Chondrocyte (in vitro differentiated cells): Measurements from ENCODE around the gene CERS3. TPM values are rescaled to one million over a fixed set of nuclear protein-coding genes. Genes with fewer than 3 reads are reported as not detected.

Experiments used
- DNase-seq: peaks from one replicate; pipeline ENCODE4 v3.0.0; 2021; ENCODE audit warnings: mixed read lengths, low spot score
- H3K27ac Mint-ChIP-seq: one replicate; pipeline ENCODE4 v1.8.0; 2021; ENCODE audit warnings: mild to moderate bottlenecking, moderate library complexity, mixed read lengths; ENCODE audit not compliant: unreplicated experiment
- H3K27me3 Mint-ChIP-seq: 2 replicates; pipeline ENCODE4 v1.8.0; 2021; ENCODE audit warnings: low read depth, mixed read lengths
- H3K36me3 Mint-ChIP-seq: 2 replicates; pipeline ENCODE4 v1.8.0; 2021; ENCODE audit warnings: low read depth, mixed read lengths
- H3K4me1 Mint-ChIP-seq: 2 replicates; pipeline ENCODE4 v1.8.0; 2021; ENCODE audit warnings: low read depth, mild to moderate bottlenecking, mixed read lengths
- H3K4me3 Mint-ChIP-seq: one replicate; pipeline ENCODE4 v1.8.0; 2021; ENCODE audit warnings: mild to moderate bottlenecking, moderate library complexity, mixed read lengths; ENCODE audit not compliant: unreplicated experiment
- H3K9me3 Mint-ChIP-seq: 2 replicates; pipeline ENCODE4 v1.8.0; 2021; ENCODE audit warnings: low read depth, mixed read lengths
- total RNA-seq: library from RNA; stranded (reverse); gene quantifications from 3 replicates; pipeline ENCODE4 v1.2.1, GENCODE V29; 2021
- TF ChIP-seq, protein P1 (sequence below): fragments of 200-600 bp; sonication (generic); IDR thresholded peaks from 2 replicates; pipeline ENCODE4 v1.5.0; 2021; ENCODE audit warnings: antibody characterized with exemption, mild to moderate bottlenecking, moderate library complexity

The CERS3 gene
- total RNA-seq, 1 donor from 2014 or later, result not detected

- peak overlapping the region; percentile 27 for H3K4me3 Mint-ChIP-seq
- TF ChIP-seq, protein P1, sequence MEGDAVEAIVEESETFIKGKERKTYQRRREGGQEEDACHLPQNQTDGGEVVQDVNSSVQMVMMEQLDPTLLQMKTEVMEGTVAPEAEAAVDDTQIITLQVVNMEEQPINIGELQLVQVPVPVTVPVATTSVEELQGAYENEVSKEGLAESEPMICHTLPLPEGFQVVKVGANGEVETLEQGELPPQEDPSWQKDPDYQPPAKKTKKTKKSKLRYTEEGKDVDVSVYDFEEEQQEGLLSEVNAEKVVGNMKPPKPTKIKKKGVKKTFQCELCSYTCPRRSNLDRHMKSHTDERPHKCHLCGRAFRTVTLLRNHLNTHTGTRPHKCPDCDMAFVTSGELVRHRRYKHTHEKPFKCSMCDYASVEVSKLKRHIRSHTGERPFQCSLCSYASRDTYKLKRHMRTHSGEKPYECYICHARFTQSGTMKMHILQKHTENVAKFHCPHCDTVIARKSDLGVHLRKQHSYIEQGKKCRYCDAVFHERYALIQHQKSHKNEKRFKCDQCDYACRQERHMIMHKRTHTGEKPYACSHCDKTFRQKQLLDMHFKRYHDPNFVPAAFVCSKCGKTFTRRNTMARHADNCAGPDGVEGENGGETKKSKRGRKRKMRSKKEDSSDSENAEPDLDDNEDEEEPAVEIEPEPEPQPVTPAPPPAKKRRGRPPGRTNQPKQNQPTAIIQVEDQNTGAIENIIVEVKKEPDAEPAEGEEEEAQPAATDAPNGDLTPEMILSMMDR, result no peak
- peaks cover 40% of the 10 kb centered on the region for H3K27me3 Mint-ChIP-seq
These were observed 156.0 kb downstream of the CERS3 start for GRCh38 chr15:100372739-100373119.

GRCh38 chr15:100355342-100355741 lies 173.4 kb downstream of the CERS3 start:
- peaks cover 12% of the 10 kb centered on the region for H3K9me3 Mint-ChIP-seq
- no peak for DNase-seq
- H3K27ac Mint-ChIP-seq, result no peak overlapping the region

More at GRCh38 chr15:100372739-100373119, 156.0 kb downstream of the CERS3 start:
- H3K27ac Mint-ChIP-seq, result no peak overlapping the region
- DNase-seq, result no peak
- peaks cover 18% of the 10 kb centered on the region for H3K9me3 Mint-ChIP-seq
- peaks cover 8% of the 10 kb centered on the region for H3K36me3 Mint-ChIP-seq
- H3K4me1 Mint-ChIP-seq, result peaks cover 6% of the 10 kb centered on the region

DNA sequence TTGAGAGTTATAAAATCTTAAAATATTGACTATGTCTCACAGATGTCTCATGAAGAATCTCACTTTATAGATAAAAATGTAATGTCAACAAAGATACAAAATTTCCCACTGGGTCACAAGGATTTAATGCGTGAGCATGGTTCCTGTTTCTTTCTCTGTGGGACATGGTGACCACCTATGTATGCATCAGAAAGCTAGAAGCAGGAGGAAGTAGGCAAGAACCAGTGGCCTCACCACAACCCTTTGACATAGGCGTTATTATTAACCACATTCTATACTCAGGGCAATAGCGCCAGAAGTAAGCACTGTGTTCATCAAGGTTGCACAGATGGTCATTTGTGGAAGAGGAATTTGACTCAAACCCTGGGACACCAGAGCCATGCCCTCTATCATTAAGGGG lies 175.3 kb downstream of the CERS3 start:
- Mint-ChIP-seq H3K27me3 (peaks cover 23% of the 10 kb centered on the region), H3K9me3 (peaks cover 12% of the 10 kb centered on the region), H3K4me3 (no peak overlapping the region), H3K4me1 (peaks cover 7% of the 10 kb centered on the region), H3K36me3 (no peaks in the 10 kb centered on the region), H3K27ac (no peak overlapping the region)
- TF ChIP-seq, protein P1, result no peak
- no peak for DNase-seq

More at GRCh38 chr15:100355342-100355741, 173.4 kb downstream of the CERS3 start:
- TF ChIP-seq, protein P1, result no peak
- Mint-ChIP-seq H3K27me3 (peaks cover 28% of the 10 kb centered on the region), H3K4me3 (no peak overlapping the region), H3K36me3 (no peaks in the 10 kb centered on the region), H3K4me1 (peaks cover 4% of the 10 kb centered on the region)

DNA sequence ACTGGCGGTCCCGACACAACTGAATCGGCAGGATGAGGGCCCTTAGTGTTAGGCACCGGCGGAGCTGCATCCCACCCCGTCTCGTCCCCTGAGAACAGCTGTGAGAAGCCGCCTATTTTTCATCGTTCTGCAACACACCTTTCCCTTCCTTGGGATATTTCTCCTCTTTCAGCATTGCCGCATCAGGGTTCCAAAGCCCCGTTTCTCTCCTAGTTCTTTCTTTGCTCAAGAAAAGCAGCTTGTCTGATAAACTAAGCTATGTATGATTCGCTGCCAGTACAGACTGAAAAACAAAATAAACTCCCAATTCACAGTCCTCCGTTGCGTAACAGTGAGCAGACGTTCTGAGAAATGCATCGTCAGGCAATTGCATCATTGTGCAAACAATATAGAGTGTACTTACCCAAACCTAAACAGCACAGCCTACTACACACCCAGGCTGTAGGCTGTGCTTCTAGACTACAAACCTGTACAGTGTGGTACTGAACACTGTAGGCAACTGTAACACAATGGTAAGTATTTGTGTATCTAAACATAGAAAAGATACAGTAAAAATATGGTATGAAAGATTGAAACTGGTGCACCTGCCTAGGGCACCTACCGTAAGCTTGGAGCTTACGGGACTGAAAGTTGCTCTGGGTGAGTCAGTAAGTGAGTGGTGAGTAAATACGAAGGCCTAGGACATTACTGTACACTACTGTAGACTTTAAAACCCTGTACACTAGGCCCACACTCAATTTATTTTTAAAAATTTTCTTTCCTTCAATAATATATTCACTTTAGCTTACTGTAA lies 178.1 kb downstream of the CERS3 start:
- DNase-seq, result no peak
- H3K36me3 Mint-ChIP-seq, result peaks cover 1% of the 10 kb centered on the region
- peaks cover 5% of the 10 kb centered on the region for H3K9me3 Mint-ChIP-seq
- TF ChIP-seq, protein P1, result no peak
- H3K27me3 Mint-ChIP-seq, result peaks cover 17% of the 10 kb centered on the region
- H3K4me1 Mint-ChIP-seq, result peaks cover 7% of the 10 kb centered on the region
- peak overlapping the region; percentile 84 for H3K4me3 Mint-ChIP-seq
- peak overlapping the region; percentile 53 for H3K27ac Mint-ChIP-seq

Other genes starting within 250 kb of the CERS3 start
- 3.4 to 3.9 TPM (median 3.4 TPM) in 3 replicates for gene ADAMTS17, start 187.0 kb downstream of the CERS3 start, total RNA-seq
- gene LINS1, start 73.2 kb upstream of the CERS3 start, total RNA-seq, result 7.2 to 15.7 TPM (median 9.3 TPM) in 3 replicates
- gene ASB7, start 73.6 kb upstream of the CERS3 start, total RNA-seq, result 10.8 to 13.1 TPM (median 12.2 TPM) in 3 replicates